Vagina (tissue), 2 donors: ENCODE data around the gene OR2AK2.

ENCODE experiments used
- POLR2A ChIP-seq, 2 donors: fragments of 450-650 bp; IDR thresholded peaks; one replicate each; pipeline ENCODE4 v1.6.1; 2017; ENCODE audit warnings: antibody characterized with exemption in 2 of 2, mild to moderate bottlenecking in 2 of 2, moderate library complexity in 2 of 2
- POLR2AphosphoS5 ChIP-seq, 2 donors: sonication (generic); formaldehyde crosslinking; IDR thresholded peaks; one replicate each; pipeline ENCODE4 v1.9.0; 2017; ENCODE audit warnings: antibody characterized with exemption in 2 of 2, mild to moderate bottlenecking in 2 of 2, low read depth in 1 of 2; ENCODE audit not compliant: insufficient read depth in 1 of 2
- TF ChIP-seq, protein P1 (sequence below), 3 experiments: fragments of 450-650 bp in 2 of 3; fragments of 200-600 bp in 1 of 3; sonication (generic) in 1 of 3; IDR thresholded peaks; one replicate each; pipeline ENCODE4 v1.5.1; 2017 to 2019; ENCODE audit warnings: antibody characterized with exemption in 3 of 3, mild to moderate bottlenecking in 2 of 3, moderate library complexity in 2 of 3

DNA sequence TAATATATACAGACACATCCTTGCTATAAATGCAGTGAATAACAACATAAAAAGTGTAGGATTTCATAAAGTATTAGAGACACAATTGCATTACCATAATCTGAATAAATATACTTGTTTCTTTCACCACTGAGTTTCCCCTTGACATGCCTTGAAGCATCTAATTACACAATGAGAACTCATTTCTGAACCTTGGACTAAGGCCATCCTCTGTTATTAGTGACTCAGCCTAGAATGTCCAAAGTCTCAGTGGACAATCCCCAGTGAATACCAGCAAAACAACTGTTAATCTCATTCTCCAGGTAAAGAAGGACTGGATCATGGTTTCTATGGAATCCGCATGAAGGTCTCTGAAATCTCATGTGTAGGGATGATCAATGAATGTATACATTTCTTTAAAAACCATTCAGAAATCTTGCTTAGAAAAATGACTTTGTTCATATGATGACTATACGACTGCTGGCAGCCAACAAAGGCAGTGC, 48.2 kb downstream of the OR2AK2 start, which contains the start of gene OR2L5:
- TF ChIP-seq, protein P1, sequence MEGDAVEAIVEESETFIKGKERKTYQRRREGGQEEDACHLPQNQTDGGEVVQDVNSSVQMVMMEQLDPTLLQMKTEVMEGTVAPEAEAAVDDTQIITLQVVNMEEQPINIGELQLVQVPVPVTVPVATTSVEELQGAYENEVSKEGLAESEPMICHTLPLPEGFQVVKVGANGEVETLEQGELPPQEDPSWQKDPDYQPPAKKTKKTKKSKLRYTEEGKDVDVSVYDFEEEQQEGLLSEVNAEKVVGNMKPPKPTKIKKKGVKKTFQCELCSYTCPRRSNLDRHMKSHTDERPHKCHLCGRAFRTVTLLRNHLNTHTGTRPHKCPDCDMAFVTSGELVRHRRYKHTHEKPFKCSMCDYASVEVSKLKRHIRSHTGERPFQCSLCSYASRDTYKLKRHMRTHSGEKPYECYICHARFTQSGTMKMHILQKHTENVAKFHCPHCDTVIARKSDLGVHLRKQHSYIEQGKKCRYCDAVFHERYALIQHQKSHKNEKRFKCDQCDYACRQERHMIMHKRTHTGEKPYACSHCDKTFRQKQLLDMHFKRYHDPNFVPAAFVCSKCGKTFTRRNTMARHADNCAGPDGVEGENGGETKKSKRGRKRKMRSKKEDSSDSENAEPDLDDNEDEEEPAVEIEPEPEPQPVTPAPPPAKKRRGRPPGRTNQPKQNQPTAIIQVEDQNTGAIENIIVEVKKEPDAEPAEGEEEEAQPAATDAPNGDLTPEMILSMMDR (IDR thresholded peaks at IDR 0.05), result no peak
- TF ChIP-seq POLR2AphosphoS5 (IDR thresholded peaks at IDR 0.05; ENCODE audit: insufficient read depth in 1 of 2, low read depth in 1 of 2), result no peak
- no peak for TF ChIP-seq POLR2A (IDR thresholded peaks at IDR 0.05)
